ENCODE data around the gene RETREG1.
"Not testable (repeated sequence)": the region's sequence is repeated elsewhere in the genome, so short reads cannot be mapped to it uniquely, and the experiment has no call there.

Gene RETREG1

GRCh38 chr5:16617274-16617968 lies 624 bp upstream of the RETREG1 start:
- DNase-seq (ENCODE audit: low spot score), result no peak
- in situ Hi-C loops (cut with MboI; ENCODE audit: low pct_unique_long_range_greater_than_20kb, low sequenced_read_pairs, unreplicated experiment), result no loop called here
- no peak for TF ChIP-seq CTCF (IDR thresholded peaks at IDR 0.05; ENCODE audit: extremely low read depth, insufficient read depth, missing control alignments)

- in situ Hi-C loops (cut with MboI; ENCODE audit: low pct_unique_long_range_greater_than_20kb, low sequenced_read_pairs, unreplicated experiment), result no loop called here
These were observed 859 bp downstream of the RETREG1 start for GRCh38 chr5:16615741-16616535.

GRCh38 chr5:16612007-16612406 lies 4.8 kb downstream of the RETREG1 start:
- in situ Hi-C loops (cut with MboI; ENCODE audit: low pct_unique_long_range_greater_than_20kb, low sequenced_read_pairs, unreplicated experiment), result no loop called here

More at GRCh38 chr5:16615741-16616535, 859 bp downstream of the RETREG1 start:
- DNase-seq (ENCODE audit: low spot score), result no peak
- no peak for TF ChIP-seq CTCF (IDR thresholded peaks at IDR 0.05; ENCODE audit: extremely low read depth, insufficient read depth, missing control alignments)

GRCh38 chr5:16610896-16611295 lies 5.9 kb downstream of the RETREG1 start:
- DNase-seq (ENCODE audit: low spot score); in situ Hi-C loops (cut with MboI; ENCODE audit: low pct_unique_long_range_greater_than_20kb, low sequenced_read_pairs, unreplicated experiment): not testable (repeated sequence)

More at GRCh38 chr5:16612007-16612406, 4.8 kb downstream of the RETREG1 start:
- no peak for DNase-seq (ENCODE audit: low spot score)
- no peak for TF ChIP-seq CTCF (IDR thresholded peaks at IDR 0.05; ENCODE audit: extremely low read depth, insufficient read depth, missing control alignments)

GRCh38 chr5:16609412-16609811 lies 7.4 kb downstream of the RETREG1 start:
- TF ChIP-seq CTCF (IDR thresholded peaks at IDR 0.05; ENCODE audit: extremely low read depth, insufficient read depth, missing control alignments), result no peak
- no peak for DNase-seq (ENCODE audit: low spot score)
- in situ Hi-C loops (cut with MboI; ENCODE audit: low pct_unique_long_range_greater_than_20kb, low sequenced_read_pairs, unreplicated experiment), result no loop called here

- in situ Hi-C loops (cut with MboI; ENCODE audit: low pct_unique_long_range_greater_than_20kb, low sequenced_read_pairs, unreplicated experiment), result no loop called here
- no peak for DNase-seq (ENCODE audit: low spot score)
- no peak for TF ChIP-seq CTCF (IDR thresholded peaks at IDR 0.05; ENCODE audit: extremely low read depth, insufficient read depth, missing control alignments)
These were observed 10.2 kb downstream of the RETREG1 start for GRCh38 chr5:16606628-16607027.

GRCh38 chr5:16603701-16604100 lies 13.1 kb downstream of the RETREG1 start:
- no peak for TF ChIP-seq CTCF (IDR thresholded peaks at IDR 0.05; ENCODE audit: extremely low read depth, insufficient read depth, missing control alignments)
- in situ Hi-C loops (cut with MboI; ENCODE audit: low pct_unique_long_range_greater_than_20kb, low sequenced_read_pairs, unreplicated experiment), result no loop called here
- DNase-seq (ENCODE audit: low spot score), result no peak
